DOHH2 (cell line): ENCODE data around the gene NFX1.
A peak's percentile ranks its signal among the peaks of the same experiment; 100 is the strongest.

Experiments used
- H3F3A ChIP-seq: fragments of 200-600 bp; sonication (generic), shearing (Covaris generic); 2 replicates; pipeline ENCODE4 v1.6.0; 2016; ENCODE audit warnings: antibody characterized with exemption, mild to moderate bottlenecking; ENCODE audit not compliant: control insufficient read depth, insufficient read depth
- H3K27ac ChIP-seq: fragments of 200-600 bp; sonication (generic); 2 replicates; pipeline ENCODE4 v1.5.1; 2014; ENCODE audit warnings: low read depth, mild to moderate bottlenecking, low read length, moderate library complexity
- H3K27me3 ChIP-seq: fragments of 200-600 bp; sonication (generic); 2 replicates; pipeline ENCODE4 v1.6.1; 2014; ENCODE audit warnings: mild to moderate bottlenecking, low read length, mixed read lengths; ENCODE audit not compliant: control insufficient read depth
- H3K36me3 ChIP-seq: fragments of 200-600 bp; sonication (generic); 2 replicates; pipeline ENCODE4 v1.6.1; 2014; ENCODE audit warnings: mild to moderate bottlenecking, low read length, moderate library complexity, mixed read lengths; ENCODE audit not compliant: control insufficient read depth
- H3K4me1 ChIP-seq: fragments of 200-600 bp; sonication (generic); 2 replicates; pipeline ENCODE4 v1.6.1; 2014; ENCODE audit warnings: mild to moderate bottlenecking, low read length, mixed read lengths; ENCODE audit not compliant: control insufficient read depth
- H3K4me2 ChIP-seq: fragments of 200-600 bp; sonication (generic); 2 replicates; pipeline ENCODE4 v1.6.0; 2014; ENCODE audit warnings: mild to moderate bottlenecking, low read length, moderate library complexity
- H3K4me3 ChIP-seq: fragments of 200-600 bp; sonication (generic); 2 replicates; pipeline ENCODE4 v1.5.1; 2014; ENCODE audit warnings: mild to moderate bottlenecking, low read length, mixed read lengths
- H3K79me2 ChIP-seq: fragments of 200-600 bp; sonication (generic); 2 replicates; pipeline ENCODE4 v1.6.1; 2014; ENCODE audit warnings: mild to moderate bottlenecking, low read length, mixed read lengths; ENCODE audit not compliant: control insufficient read depth
- H3K9me2 ChIP-seq: fragments of 200-600 bp; sonication (generic); replicated peaks from 2 replicates; pipeline ENCODE4 v1.6.1; 2014; ENCODE audit warnings: mild to moderate bottlenecking, low read length, mixed read lengths; ENCODE audit not compliant: control insufficient read depth
- H3K9me3 ChIP-seq: fragments of 200-600 bp; sonication (generic); 2 replicates; pipeline ENCODE4 v1.6.1; 2014; ENCODE audit warnings: antibody characterized with exemption, low read length, mixed read lengths; ENCODE audit not compliant: control insufficient read depth, insufficient read depth
- H4K20me1 ChIP-seq: fragments of 200-600 bp; sonication (generic); 2 replicates; pipeline ENCODE4 v1.6.0; 2014; ENCODE audit warnings: low read depth, mild to moderate bottlenecking, antibody characterized with exemption, low read length, moderate library complexity; ENCODE audit not compliant: control insufficient read depth, insufficient read depth
- CTCF ChIP-seq: fragments of 200-600 bp; sonication (generic); IDR thresholded peaks from one replicate; pipeline ENCODE4 v1.5.1; 2014; ENCODE audit warnings: antibody characterized with exemption, mild to moderate bottlenecking, low read depth, low read length; ENCODE audit not compliant: poor library complexity, severe bottlenecking
- EZH2phosphoT487 ChIP-seq: fragments of 200-600 bp; sonication (generic); IDR thresholded peaks from 2 replicates; pipeline ENCODE4 v1.6.1; 2017; ENCODE audit warnings: borderline replicate concordance, mild to moderate bottlenecking, antibody characterized with exemption, low read length, moderate library complexity, mixed read lengths

NFX1 gene

GRCh38 chr9:33344145-33344544 lies 53.8 kb downstream of the NFX1 start:
- Histone ChIP-seq H3F3A (peaks cover 7% of the 10 kb centered on the region; the same call in 1 of the 2 replicates), H3K4me1 (no peaks in the 10 kb centered on the region), H3K9me2 (no peaks in the 10 kb centered on the region), H3K4me3 (no peak overlapping the region), H3K27me3 (no peaks in the 10 kb centered on the region), H3K9me3 (peaks cover 10% of the 10 kb centered on the region), H3K27ac (no peak overlapping the region), H4K20me1 (no peaks in the 10 kb centered on the region), H3K36me3 (peaks cover 84% of the 10 kb centered on the region), H3K4me2 (no peak overlapping the region), H3K79me2 (no peaks in the 10 kb centered on the region)
- no peak for TF ChIP-seq EZH2phosphoT487
- TF ChIP-seq CTCF = peak; percentile 32

- Histone ChIP-seq H3K9me3 (no peaks in the 10 kb centered on the region), H3K4me2 (no peak overlapping the region), H3K79me2 (no peaks in the 10 kb centered on the region), H3K27ac (no peak overlapping the region), H3K27me3 (no peaks in the 10 kb centered on the region), H3K4me1 (no peaks in the 10 kb centered on the region), H3F3A (peaks cover 7% of the 10 kb centered on the region; the same call in 1 of the 2 replicates), H3K36me3 (peaks cover 65% of the 10 kb centered on the region), H3K9me2 (no peaks in the 10 kb centered on the region), H3K4me3 (no peak overlapping the region), H4K20me1 (no peaks in the 10 kb centered on the region)
- TF ChIP-seq CTCF (no peak), EZH2phosphoT487 (no peak)
Observed at GRCh38 chr9:33346564-33346963, 56.2 kb downstream of the NFX1 start.

GRCh38 chr9:33348998-33349397 lies 58.7 kb downstream of the NFX1 start:
- no peaks in the 10 kb centered on the region for H3K4me1 ChIP-seq
- no peaks in the 10 kb centered on the region for H4K20me1 ChIP-seq
- H3K36me3 ChIP-seq = peaks cover 52% of the 10 kb centered on the region
- H3K9me3 ChIP-seq = no peaks in the 10 kb centered on the region
- H3K4me2 ChIP-seq = no peak overlapping the region
- no peaks in the 10 kb centered on the region for H3K9me2 ChIP-seq
- no peaks in the 10 kb centered on the region for H3K79me2 ChIP-seq
- no peak overlapping the region for H3K27ac ChIP-seq
- peaks cover 3% of the 10 kb centered on the region; the same call in 1 of the 2 replicates for H3F3A ChIP-seq
- H3K27me3 ChIP-seq = no peaks in the 10 kb centered on the region
- TF ChIP-seq CTCF (no peak), EZH2phosphoT487 (no peak)
- H3K4me3 ChIP-seq = no peak overlapping the region
